ENCODE data around the gene DYRK1B. TPM values are rescaled to one million over a fixed set of nuclear protein-coding genes. Genes with fewer than 3 reads are reported as not detected.
A peak's percentile ranks its signal among the peaks of the same experiment; 100 is the strongest.
"Not testable (repeated sequence)": the region's sequence is repeated elsewhere in the genome, so short reads cannot be mapped to it uniquely, and the experiment has no call there.

Gene DYRK1B
- 10 to 100 TPM; 13.8 to 14.2 TPM for total RNA-seq

- peaks cover 30% of the 10 kb centered on the region for H3K4me1 Mint-ChIP-seq
- ChIA-PET POLR2A (interaction anchor here (0.9 to 2.2 kb wide), 6 partner anchors 9 to 398 kb away, joined by 3 to 62 read pairs (median 4); partner anchors contain the start of genes FBL, PSMC4, RPS16 and SUPT5H), CTCF (interaction anchor here (0.7 to 2.2 kb wide), 4 partner anchors 11 to 137 kb away, joined by 4 to 51 read pairs (median 16); partner anchors contain the start of genes FBL and PSMC4)
- H3K9me3 Mint-ChIP-seq: no peaks in the 10 kb centered on the region
- H3K36me3 Mint-ChIP-seq (ENCODE audit: low read depth): peaks cover 56% of the 10 kb centered on the region
- H3K27me3 Mint-ChIP-seq: no peaks in the 10 kb centered on the region
- peak within 1 kb of the TSS; percentile 65 for H3K4me3 Mint-ChIP-seq
- peak; percentile 97 for DNase-seq
- H3K27ac Mint-ChIP-seq: peak within 1 kb of the TSS; percentile 78
Observed at GRCh38 chr19:39833464-39834286, at the start of gene DYRK1B. TSS of gene DYRK1B (minus strand) at chr19:39834162. CDS start at chr19:39831867, 2,295 bp downstream.

DNA sequence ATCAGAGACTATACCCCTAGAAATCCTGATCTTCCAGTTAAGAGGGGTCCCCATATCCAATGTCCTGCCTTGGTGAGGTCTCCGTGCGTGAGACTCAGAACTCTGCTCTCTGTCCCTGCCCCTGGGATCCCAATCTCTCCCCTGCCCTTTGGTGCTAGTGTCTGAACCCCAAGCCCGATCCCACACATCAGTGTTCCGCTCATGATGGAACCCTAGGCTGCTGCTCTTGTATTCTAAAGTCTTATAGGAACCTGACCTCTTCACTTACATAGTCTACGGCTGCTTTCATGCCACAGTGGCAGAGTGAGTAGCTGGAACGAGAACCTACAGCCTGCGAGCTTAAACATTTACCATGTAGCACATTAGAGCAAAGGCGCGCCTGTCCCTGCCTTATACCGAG is 48.7 kb upstream of the DYRK1B start:
- DNase-seq; H3K4me1 Mint-ChIP-seq; H3K9me3 Mint-ChIP-seq; POLR2A ChIA-PET; CTCF ChIA-PET; H3K4me3 Mint-ChIP-seq; H3K27ac Mint-ChIP-seq; H3K36me3 Mint-ChIP-seq (ENCODE audit: low read depth); H3K27me3 Mint-ChIP-seq: not testable (repeated sequence)

GRCh38 chr19:39881495-39882110 is 47.6 kb upstream of the DYRK1B start:
- CTCF ChIA-PET: interaction anchor here (1.1 kb wide), 1 partner anchor 89 kb away, joined by 6 read pairs; the partner anchor contains the start of gene PSMC4
- H3K4me1 Mint-ChIP-seq; H3K27ac Mint-ChIP-seq; H3K9me3 Mint-ChIP-seq; H3K4me3 Mint-ChIP-seq; POLR2A ChIA-PET; H3K36me3 Mint-ChIP-seq (ENCODE audit: low read depth); H3K27me3 Mint-ChIP-seq: not testable (repeated sequence)
- DNase-seq: peak; percentile 52

- H3K36me3 Mint-ChIP-seq (ENCODE audit: low read depth); POLR2A ChIA-PET; H3K9me3 Mint-ChIP-seq; H3K27me3 Mint-ChIP-seq; H3K4me1 Mint-ChIP-seq; H3K27ac Mint-ChIP-seq; H3K4me3 Mint-ChIP-seq; DNase-seq; CTCF ChIA-PET: not testable (repeated sequence)
Observed at GRCh38 chr19:39880241-39880640, 46.3 kb upstream of the DYRK1B start.

GRCh38 chr19:39879796-39880195 is 45.8 kb upstream of the DYRK1B start:
- H3K4me3 Mint-ChIP-seq; H3K27ac Mint-ChIP-seq; POLR2A ChIA-PET; H3K9me3 Mint-ChIP-seq; H3K27me3 Mint-ChIP-seq; H3K36me3 Mint-ChIP-seq (ENCODE audit: low read depth); CTCF ChIA-PET; DNase-seq; H3K4me1 Mint-ChIP-seq: not testable (repeated sequence)

GRCh38 chr19:39878866-39879265 is 44.9 kb upstream of the DYRK1B start:
- POLR2A ChIA-PET; H3K27ac Mint-ChIP-seq; H3K36me3 Mint-ChIP-seq (ENCODE audit: low read depth); H3K4me1 Mint-ChIP-seq; H3K27me3 Mint-ChIP-seq; DNase-seq; H3K9me3 Mint-ChIP-seq; H3K4me3 Mint-ChIP-seq: not testable (repeated sequence)
- CTCF ChIA-PET: interaction anchor here (0.7 to 1.2 kb wide), 2 partner anchors 19 to 92 kb away, joined by 3 read pairs; partner anchors contain the start of gene PSMC4

DNA sequence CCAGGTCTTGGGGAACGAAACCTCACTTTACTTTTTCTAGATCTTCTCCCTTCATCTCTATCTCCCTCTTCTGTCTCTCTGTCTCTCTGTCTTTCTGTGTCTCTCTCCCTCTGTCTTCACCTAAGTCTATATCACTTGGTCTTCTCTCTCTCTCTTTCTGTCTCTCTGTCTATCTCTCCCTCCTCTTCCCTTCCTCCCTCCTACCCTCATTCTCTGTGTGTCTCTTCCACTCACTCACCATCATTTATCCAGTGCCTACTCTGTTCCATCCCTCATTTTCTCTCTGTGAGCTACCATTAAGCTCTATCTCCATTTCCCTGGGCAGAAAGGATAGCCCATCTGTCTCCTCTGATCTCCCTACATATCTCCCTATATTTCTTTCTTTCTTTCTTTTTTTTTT is 44.4 kb upstream of the DYRK1B start:
- POLR2A ChIA-PET: no interaction called here

GRCh38 chr19:39877982-39878381 is 44.0 kb upstream of the DYRK1B start:
- POLR2A ChIA-PET; H3K36me3 Mint-ChIP-seq (ENCODE audit: low read depth); H3K27ac Mint-ChIP-seq; H3K4me3 Mint-ChIP-seq; DNase-seq; H3K27me3 Mint-ChIP-seq; H3K9me3 Mint-ChIP-seq; H3K4me1 Mint-ChIP-seq: not testable (repeated sequence)
- CTCF ChIA-PET: interaction anchor here (1.2 kb wide), 1 partner anchor 93 kb away, joined by 3 read pairs; the partner anchor contains the start of gene PSMC4

More for the DNA sequence above, 44.4 kb upstream of the DYRK1B start:
- Mint-ChIP-seq H3K4me1 (peaks cover 1% of the 10 kb centered on the region), H3K27ac (no peak overlapping the region), H3K27me3 (peaks cover 1% of the 10 kb centered on the region), H3K9me3 (no peaks in the 10 kb centered on the region), H3K36me3 (ENCODE audit: low read depth) (no peaks in the 10 kb centered on the region), H3K4me3 (no peak overlapping the region)
- CTCF ChIA-PET: interaction anchor here (0.7 to 1.2 kb wide), 2 partner anchors 20 to 92 kb away, joined by 3 read pairs; partner anchors contain the start of gene PSMC4
- DNase-seq: no peak

- POLR2A ChIA-PET; H3K4me3 Mint-ChIP-seq; H3K9me3 Mint-ChIP-seq; H3K27ac Mint-ChIP-seq; H3K27me3 Mint-ChIP-seq; CTCF ChIA-PET; DNase-seq; H3K36me3 Mint-ChIP-seq (ENCODE audit: low read depth); H3K4me1 Mint-ChIP-seq: not testable (repeated sequence)
Observed at GRCh38 chr19:39877488-39877887, 43.5 kb upstream of the DYRK1B start.

GRCh38 chr19:39876486-39876885 is 42.5 kb upstream of the DYRK1B start:
- H3K36me3 Mint-ChIP-seq (ENCODE audit: low read depth); DNase-seq; H3K4me1 Mint-ChIP-seq; H3K27ac Mint-ChIP-seq; CTCF ChIA-PET; H3K27me3 Mint-ChIP-seq; POLR2A ChIA-PET; H3K9me3 Mint-ChIP-seq; H3K4me3 Mint-ChIP-seq: not testable (repeated sequence)

DNA sequence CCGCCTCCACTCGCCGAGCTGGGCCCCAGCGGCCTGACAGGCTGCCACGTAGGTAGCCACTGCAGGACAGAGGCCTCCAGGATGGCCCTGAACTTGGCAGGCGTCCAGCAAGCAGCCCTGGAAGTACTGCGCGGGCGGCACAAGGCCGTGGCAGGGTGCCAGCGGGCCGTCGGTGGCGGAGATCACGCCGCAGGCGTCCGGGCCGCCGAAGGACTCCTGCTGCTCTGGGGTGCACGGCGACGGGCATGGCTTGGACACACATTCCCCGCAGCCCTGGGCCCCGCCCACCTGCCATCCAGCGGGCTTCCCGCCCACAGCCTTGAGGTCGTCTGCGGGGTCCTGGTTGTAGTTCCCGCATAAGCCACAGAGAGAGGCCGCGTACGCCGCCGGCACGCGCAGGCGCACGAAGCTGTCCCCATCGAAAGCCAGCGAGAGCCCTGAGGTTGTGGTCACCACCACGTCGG is 41.5 kb upstream of the DYRK1B start:
- H3K27ac Mint-ChIP-seq; CTCF ChIA-PET; POLR2A ChIA-PET; H3K4me1 Mint-ChIP-seq; H3K4me3 Mint-ChIP-seq; H3K36me3 Mint-ChIP-seq (ENCODE audit: low read depth); H3K9me3 Mint-ChIP-seq; H3K27me3 Mint-ChIP-seq; DNase-seq: not testable (repeated sequence)

- no peaks in the 10 kb centered on the region for H3K27me3 Mint-ChIP-seq
- CTCF ChIA-PET: no interaction called here
- no peaks in the 10 kb centered on the region for H3K9me3 Mint-ChIP-seq
- H3K27ac Mint-ChIP-seq: no peak overlapping the region
- H3K4me3 Mint-ChIP-seq: no peak overlapping the region
- no peak for DNase-seq
- no peaks in the 10 kb centered on the region for H3K36me3 Mint-ChIP-seq (ENCODE audit: low read depth)
- POLR2A ChIA-PET: no interaction called here
- H3K4me1 Mint-ChIP-seq: no peaks in the 10 kb centered on the region
Observed at GRCh38 chr19:39874404-39874803, 40.4 kb upstream of the DYRK1B start.

- DNase-seq: no peak
- CTCF ChIA-PET: no interaction called here
- no peak overlapping the region for H3K27ac Mint-ChIP-seq
- H3K4me3 Mint-ChIP-seq: no peak overlapping the region
- POLR2A ChIA-PET: no interaction called here
- H3K9me3 Mint-ChIP-seq: no peaks in the 10 kb centered on the region
- no peaks in the 10 kb centered on the region for H3K36me3 Mint-ChIP-seq (ENCODE audit: low read depth)
- no peaks in the 10 kb centered on the region for H3K27me3 Mint-ChIP-seq
- H3K4me1 Mint-ChIP-seq: no peaks in the 10 kb centered on the region
Observed at GRCh38 chr19:39873385-39873784, 39.4 kb upstream of the DYRK1B start.
